ENCODE measurements around the gene FLRT1. TPM values are rescaled to one million over a fixed set of nuclear protein-coding genes. Genes with fewer than 3 reads are reported as not detected.

Gene FLRT1
- total and polyA plus RNA-seq, 2 of the 13 experiments (the other 11 are each of a cell fraction or from before 2014, with no cell fraction given) = 0.02 to 0.08 TPM

DNA sequence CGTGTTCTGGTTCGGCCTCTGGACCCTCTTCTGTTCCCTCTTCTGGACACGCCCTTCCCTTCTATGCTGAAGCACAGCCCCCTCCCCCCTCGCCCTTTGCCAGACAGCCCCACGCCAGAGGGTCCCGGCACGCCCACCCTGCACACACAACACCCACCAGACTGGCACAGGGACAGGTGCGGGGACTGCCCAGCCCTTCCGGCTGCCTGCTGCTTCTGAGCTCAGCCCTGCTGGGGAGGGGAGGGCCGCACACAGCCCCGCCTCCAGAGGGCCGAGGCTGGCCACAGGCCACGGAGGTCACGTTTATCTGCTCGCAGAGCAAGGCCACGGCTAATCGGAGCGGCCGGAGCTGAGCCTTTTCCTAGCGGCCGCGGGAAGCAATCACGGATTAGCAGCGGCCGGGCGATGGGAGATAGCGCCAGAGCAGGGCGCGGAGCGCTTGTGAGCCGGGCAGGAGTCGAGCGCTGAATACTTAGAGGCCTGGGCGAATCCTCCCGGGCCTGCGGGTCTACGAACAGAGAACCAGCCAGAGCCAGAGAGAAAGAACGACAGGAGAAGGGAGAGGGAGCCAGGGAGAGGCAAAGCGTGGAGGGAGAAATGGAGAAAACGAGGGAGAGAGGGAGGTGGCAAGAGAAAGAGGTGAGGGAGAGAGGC is 28.0 kb upstream of the FLRT1 start (continued):
- peak; percentile 85 for TF ChIP-seq HNRNPLL (IDR thresholded peaks at IDR 0.05; ENCODE audit: low read depth, low read length, poor library complexity, severe bottlenecking)
- TF ChIP-seq BRF2 (CRISPR knock-in tag; IDR thresholded peaks at IDR 0.05) = no peak
- TF ChIP-seq MTA1 (CRISPR knock-in tag; IDR thresholded peaks at IDR 0.05; ENCODE audit: borderline replicate concordance) = peak; percentile 72; the same call in 1 of the 2 replicates
- no peak for TF ChIP-seq ATAD3A (CRISPR knock-in tag; IDR thresholded peaks at IDR 0.05)
- 0 out of 2 replicates have a peak, but pooled peaks have one; percentile 42 for TF ChIP-seq KLF6 (CRISPR knock-in tag; IDR thresholded peaks at IDR 0.05)
- TF ChIP-seq SNAPC2 (CRISPR knock-in tag; IDR thresholded peaks at IDR 0.05) = 0 out of 2 replicates have a peak, but pooled peaks have one; percentile 39
- peak; percentile 88 for TF ChIP-seq HMG20B (CRISPR knock-in tag; conservative IDR thresholded peaks at IDR 0.05)
- TF ChIP-seq RBAK (CRISPR knock-in tag; IDR thresholded peaks at IDR 0.05) = 0 out of 2 replicates have a peak, but pooled peaks have one; percentile 28
- TF ChIP-seq NFIB (CRISPR knock-in tag; IDR thresholded peaks at IDR 0.05; ENCODE audit: borderline replicate concordance) = no peak
- TF ChIP-seq CCDC6 (CRISPR knock-in tag; IDR thresholded peaks at IDR 0.05) = peak; percentile 85
- peak; percentile 62; the same call in 1 of the 2 replicates for TF ChIP-seq GMEB1 (CRISPR knock-in tag; IDR thresholded peaks at IDR 0.05; ENCODE audit: borderline replicate concordance)
- TF ChIP-seq, protein P1, sequence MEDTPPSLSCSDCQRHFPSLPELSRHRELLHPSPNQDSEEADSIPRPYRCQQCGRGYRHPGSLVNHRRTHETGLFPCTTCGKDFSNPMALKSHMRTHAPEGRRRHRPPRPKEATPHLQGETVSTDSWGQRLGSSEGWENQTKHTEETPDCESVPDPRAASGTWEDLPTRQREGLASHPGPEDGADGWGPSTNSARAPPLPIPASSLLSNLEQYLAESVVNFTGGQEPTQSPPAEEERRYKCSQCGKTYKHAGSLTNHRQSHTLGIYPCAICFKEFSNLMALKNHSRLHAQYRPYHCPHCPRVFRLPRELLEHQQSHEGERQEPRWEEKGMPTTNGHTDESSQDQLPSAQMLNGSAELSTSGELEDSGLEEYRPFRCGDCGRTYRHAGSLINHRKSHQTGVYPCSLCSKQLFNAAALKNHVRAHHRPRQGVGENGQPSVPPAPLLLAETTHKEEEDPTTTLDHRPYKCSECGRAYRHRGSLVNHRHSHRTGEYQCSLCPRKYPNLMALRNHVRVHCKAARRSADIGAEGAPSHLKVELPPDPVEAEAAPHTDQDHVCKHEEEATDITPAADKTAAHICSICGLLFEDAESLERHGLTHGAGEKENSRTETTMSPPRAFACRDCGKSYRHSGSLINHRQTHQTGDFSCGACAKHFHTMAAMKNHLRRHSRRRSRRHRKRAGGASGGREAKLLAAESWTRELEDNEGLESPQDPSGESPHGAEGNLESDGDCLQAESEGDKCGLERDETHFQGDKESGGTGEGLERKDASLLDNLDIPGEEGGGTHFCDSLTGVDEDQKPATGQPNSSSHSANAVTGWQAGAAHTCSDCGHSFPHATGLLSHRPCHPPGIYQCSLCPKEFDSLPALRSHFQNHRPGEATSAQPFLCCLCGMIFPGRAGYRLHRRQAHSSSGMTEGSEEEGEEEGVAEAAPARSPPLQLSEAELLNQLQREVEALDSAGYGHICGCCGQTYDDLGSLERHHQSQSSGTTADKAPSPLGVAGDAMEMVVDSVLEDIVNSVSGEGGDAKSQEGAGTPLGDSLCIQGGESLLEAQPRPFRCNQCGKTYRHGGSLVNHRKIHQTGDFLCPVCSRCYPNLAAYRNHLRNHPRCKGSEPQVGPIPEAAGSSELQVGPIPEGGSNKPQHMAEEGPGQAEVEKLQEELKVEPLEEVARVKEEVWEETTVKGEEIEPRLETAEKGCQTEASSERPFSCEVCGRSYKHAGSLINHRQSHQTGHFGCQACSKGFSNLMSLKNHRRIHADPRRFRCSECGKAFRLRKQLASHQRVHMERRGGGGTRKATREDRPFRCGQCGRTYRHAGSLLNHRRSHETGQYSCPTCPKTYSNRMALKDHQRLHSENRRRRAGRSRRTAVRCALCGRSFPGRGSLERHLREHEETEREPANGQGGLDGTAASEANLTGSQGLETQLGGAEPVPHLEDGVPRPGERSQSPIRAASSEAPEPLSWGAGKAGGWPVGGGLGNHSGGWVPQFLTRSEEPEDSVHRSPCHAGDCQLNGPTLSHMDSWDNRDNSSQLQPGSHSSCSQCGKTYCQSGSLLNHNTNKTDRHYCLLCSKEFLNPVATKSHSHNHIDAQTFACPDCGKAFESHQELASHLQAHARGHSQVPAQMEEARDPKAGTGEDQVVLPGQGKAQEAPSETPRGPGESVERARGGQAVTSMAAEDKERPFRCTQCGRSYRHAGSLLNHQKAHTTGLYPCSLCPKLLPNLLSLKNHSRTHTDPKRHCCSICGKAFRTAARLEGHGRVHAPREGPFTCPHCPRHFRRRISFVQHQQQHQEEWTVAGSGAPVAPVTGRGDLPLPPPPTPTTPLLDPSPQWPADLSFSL (CRISPR knock-in tag; IDR thresholded peaks at IDR 0.05) = no peak
- TF ChIP-seq NR2F6 (IDR thresholded peaks at IDR 0.05) = peak; percentile 89
- TF ChIP-seq NR2F6 (CRISPR knock-in tag; IDR thresholded peaks at IDR 0.05) = peak; percentile 97
- TF ChIP-seq MTA3 (CRISPR knock-in tag; IDR thresholded peaks at IDR 0.05) = no peak
- TF ChIP-seq NBN (conservative IDR thresholded peaks at IDR 0.05) = no peak
- TF ChIP-seq ADNP (CRISPR knock-in tag; IDR thresholded peaks at IDR 0.05) = no peak; the same call in 1 of the 2 replicates
- TF ChIP-seq IRF9 (CRISPR knock-in tag; IDR thresholded peaks at IDR 0.05; ENCODE audit: borderline replicate concordance) = peak; percentile 61; the same call in 1 of the 2 replicates
- no peak for TF ChIP-seq ZNF446 (CRISPR knock-in tag; IDR thresholded peaks at IDR 0.05)
- no peak for TF ChIP-seq MZF1 (CRISPR knock-in tag; IDR thresholded peaks at IDR 0.05; ENCODE audit: borderline replicate concordance)
- no peak for TF ChIP-seq SMAD9 (CRISPR knock-in tag; IDR thresholded peaks at IDR 0.05)
